Peyer's patch (tissue), 4 donors: ENCODE data around the gene CLEC16A.

Experiments used
- POLR2A ChIP-seq, 2 donors: fragments of 450-650 bp; IDR thresholded peaks; one replicate each; pipeline ENCODE4 v1.5.1; 2017; ENCODE audit warnings: antibody characterized with exemption in 2 of 2, mild to moderate bottlenecking in 2 of 2, moderate library complexity in 2 of 2
- TF ChIP-seq, protein P1 (sequence below), 6 experiments: fragments of 450-650 bp in 4 of 6; fragments of 200-600 bp in 2 of 6; sonication (generic) in 1 of 6; IDR thresholded peaks; one replicate each; pipeline ENCODE4 v1.5.1; 2017 to 2019; ENCODE audit warnings: antibody characterized with exemption in 6 of 6, mild to moderate bottlenecking in 3 of 6, moderate library complexity in 1 of 6

GRCh38 chr16:11145819-11146211, 201.5 kb downstream of the CLEC16A start:
- TF ChIP-seq, protein P1, sequence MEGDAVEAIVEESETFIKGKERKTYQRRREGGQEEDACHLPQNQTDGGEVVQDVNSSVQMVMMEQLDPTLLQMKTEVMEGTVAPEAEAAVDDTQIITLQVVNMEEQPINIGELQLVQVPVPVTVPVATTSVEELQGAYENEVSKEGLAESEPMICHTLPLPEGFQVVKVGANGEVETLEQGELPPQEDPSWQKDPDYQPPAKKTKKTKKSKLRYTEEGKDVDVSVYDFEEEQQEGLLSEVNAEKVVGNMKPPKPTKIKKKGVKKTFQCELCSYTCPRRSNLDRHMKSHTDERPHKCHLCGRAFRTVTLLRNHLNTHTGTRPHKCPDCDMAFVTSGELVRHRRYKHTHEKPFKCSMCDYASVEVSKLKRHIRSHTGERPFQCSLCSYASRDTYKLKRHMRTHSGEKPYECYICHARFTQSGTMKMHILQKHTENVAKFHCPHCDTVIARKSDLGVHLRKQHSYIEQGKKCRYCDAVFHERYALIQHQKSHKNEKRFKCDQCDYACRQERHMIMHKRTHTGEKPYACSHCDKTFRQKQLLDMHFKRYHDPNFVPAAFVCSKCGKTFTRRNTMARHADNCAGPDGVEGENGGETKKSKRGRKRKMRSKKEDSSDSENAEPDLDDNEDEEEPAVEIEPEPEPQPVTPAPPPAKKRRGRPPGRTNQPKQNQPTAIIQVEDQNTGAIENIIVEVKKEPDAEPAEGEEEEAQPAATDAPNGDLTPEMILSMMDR (IDR thresholded peaks at IDR 0.05): no peak
- no peak for TF ChIP-seq POLR2A (IDR thresholded peaks at IDR 0.05)
